Colon (tissue), 2 donors: ENCODE data around the gene LHFPL3.
"Not testable (repeated sequence)": the region's sequence is repeated elsewhere in the genome, so short reads cannot be mapped to it uniquely, and the experiment has no call there.

Source experiments
- FAIRE-seq: peaks from 2 replicates; lab custom pipeline; 2012; peaks lifted over from hg19 to GRCh38; lab: Jason Lieb, UNC
- donor health status: control.
- donor health status: control.

LHFPL3 gene

DNA sequence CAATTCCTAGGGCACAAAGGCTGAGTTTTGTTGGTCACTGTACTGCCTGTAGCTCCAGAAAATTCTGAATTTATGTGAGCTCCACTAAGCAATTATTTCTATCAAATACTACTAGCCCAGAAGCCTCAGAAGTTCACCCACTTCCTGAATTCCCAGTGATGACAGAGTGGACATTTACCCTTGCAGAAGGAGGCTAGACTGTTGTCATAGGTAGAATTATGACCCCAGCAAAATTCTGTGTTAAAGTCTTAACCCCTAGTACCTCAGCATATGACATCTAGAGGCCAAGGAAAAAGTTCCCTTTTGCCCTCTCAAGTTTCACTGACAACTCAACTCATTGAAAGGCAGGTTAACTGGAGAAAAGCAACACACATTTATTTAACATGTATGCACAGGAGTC, 606.9 kb downstream of the LHFPL3 start:
- FAIRE-seq = no peak

DNA sequence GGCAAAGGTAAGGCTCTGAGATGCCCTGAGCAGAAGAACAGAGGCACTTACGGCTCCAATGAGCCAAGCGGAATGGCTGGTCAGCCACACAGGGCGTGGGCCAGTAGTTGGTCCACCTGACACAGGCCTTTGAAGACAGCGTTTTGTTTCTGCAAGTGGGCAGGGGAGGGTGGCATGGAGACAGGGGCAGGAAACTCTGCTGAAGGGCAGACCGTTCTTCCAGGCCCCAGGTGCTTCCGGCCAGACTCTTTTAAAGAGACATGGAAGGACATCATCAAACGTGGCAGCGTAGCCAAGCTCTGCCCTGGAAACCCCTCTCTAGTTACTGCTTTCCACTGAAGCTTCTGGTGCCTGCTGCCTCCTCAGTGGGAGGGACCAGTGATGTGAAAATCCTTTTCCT, 608.1 kb downstream of the LHFPL3 start:
- no peak for FAIRE-seq

DNA sequence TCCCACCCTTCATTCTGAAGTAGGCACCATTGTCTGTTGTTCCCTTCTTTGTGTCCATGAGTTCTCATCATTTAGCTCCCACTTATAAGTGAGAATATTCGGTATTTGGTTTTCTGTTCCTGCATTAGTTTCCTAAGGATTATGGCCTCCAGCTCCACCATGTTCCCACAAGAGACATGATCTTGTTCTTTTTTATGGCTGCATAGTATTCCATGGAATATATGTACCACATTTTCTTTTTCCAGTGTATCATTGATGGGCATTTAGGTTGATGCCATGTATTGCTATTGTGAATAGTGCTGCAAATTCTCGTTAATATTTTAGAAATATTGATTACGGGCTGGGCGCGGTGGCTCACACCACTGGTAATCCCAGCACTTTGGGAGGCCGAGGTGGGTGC, 609.1 kb downstream of the LHFPL3 start:
- not testable (repeated sequence) for FAIRE-seq

DNA sequence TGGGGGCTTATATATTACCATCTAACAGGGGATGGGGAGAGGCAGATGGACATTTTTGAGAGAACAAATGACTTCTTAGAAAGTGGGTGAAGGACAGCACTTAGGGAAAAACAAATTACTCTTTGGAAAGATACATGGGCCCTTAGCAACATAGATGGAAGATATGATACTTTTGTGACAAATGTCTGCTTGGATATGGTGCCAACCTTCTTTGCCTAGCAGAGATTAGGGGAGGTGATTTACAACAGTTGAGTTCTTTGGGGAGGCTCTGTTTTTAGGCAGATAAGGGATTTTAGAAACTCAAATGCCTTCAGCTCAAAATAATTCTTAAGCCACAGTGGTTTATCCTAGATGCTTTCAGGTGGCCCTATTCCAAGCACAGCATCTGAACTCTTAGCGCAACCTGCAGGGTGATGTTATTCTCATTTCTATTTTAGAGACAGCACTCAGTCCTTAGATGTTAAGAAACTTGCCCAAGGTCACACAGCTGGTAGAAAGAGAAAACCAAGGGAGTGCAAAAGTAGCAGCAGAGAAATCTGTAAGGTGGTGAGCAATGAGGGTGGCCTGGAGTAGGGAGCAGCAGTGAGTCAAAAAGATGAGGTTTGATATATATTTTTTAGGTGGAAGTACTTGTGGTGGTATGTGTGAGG, 610.5 kb downstream of the LHFPL3 start:
- no peak for FAIRE-seq

- FAIRE-seq = no peak
Observed at GRCh38 chr7:104940023-104940710, 611.8 kb downstream of the LHFPL3 start.

GRCh38 chr7:104943502-104944343, 615.3 kb downstream of the LHFPL3 start:
- FAIRE-seq = no peak

DNA sequence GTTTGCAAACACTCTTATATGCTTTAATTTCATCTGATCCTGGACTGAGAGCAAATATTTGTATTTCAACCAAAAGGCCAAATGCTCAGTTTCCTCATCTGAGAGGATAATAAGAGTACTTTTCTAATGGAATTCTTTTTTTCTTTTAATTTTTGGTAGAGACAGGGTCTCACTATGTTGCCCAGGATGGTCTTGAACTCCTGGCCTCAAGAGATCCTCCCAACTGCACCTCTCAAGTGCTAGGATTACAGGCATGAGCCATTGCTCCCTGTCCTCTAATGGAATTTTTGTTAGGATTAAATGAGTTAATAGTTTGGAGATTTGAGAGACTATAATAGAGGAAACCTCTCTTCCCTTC, 617.2 kb downstream of the LHFPL3 start:
- no peak for FAIRE-seq

DNA sequence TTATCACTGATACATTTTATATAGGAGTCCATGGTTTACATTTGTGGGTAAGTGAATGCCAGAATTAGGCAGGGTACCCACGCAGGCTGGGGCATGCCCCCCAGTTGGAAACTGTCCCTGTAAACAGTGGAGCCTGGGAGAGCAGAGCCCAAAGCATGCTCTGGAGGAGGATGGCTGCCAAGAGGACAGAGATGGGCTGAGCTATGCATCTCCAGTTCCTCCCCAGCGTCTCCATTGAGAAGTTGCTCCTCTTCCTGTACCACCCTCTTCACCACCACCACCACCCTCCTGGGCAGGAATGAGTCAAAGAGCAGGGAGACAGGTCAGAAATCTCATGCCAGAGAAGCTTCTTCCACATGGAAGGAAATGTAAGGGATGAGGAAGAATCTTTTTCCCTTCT, 617.9 kb downstream of the LHFPL3 start:
- FAIRE-seq = no peak

DNA sequence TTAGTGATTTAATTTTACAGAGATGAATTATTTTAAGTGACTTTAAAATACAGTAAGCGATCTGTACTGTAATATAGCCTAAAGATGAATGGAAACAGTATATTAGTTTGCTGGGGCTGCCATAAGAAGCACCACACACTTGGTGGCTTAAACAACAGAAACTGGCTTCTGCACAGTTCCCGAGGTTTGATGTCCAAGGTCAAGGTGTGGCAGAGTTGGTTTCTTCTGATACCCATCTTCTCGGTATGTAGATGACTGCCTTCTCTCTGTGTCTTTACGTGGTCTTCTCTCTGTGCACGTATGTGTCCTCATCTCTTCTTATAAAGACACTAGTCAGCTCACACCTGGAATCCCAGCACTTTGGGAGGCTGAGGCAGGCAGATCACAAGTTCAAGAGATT, 621.6 kb downstream of the LHFPL3 start:
- no peak for FAIRE-seq

DNA sequence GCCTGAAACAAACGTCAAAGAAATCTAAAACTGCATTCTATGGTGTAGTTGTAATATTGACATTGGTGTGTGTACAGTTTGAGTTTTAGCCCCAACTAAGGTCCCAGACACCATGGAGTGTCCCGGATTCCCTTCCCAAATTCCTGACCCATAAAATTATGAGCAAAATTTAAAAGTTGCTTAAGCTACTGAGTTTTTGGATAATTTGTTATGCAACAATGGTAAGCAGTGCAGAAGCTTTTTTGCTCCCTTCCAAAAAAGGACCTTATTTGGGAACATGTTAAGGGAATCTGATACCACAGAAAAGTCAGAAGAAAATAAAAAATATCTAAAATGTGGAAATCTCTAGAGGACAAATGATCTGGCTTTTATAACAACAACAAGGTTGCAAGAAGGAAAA, 622.4 kb downstream of the LHFPL3 start:
- FAIRE-seq = no peak

DNA sequence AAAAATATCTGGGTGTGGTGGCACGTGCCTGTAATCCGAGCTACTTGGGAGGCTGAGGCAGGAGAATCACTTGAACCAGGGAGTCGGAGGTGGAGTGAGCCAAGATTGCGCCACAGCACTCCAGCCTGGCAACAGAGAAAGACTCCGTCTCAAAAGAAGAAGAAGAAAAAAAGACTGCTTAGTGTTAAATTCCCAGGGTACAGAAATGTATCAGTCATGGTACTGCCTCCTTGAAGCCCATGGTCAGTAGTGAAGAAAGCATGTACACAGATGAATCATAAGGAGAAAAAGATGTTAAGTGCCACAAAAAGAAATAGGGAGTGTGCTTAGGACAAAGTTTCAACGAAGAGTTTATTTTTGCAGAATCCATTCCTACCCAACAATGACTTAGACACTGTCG, 623.1 kb downstream of the LHFPL3 start:
- no peak for FAIRE-seq

GRCh38 chr7:104955276-104955675, 626.9 kb downstream of the LHFPL3 start:
- FAIRE-seq = no peak
